HL-60 (cell line): ENCODE measurements around the gene TMEM19.

Source experiments
- POLR2AphosphoS5 ChIP-seq: IDR thresholded peaks from 2 replicates; pipeline ENCODE4 v1.6.1; 2012; ENCODE audit warnings: low read depth
- TF ChIP-seq, protein P1 (sequence below): IDR thresholded peaks from 2 replicates; pipeline ENCODE4 v1.6.1; 2012; ENCODE audit warnings: low read depth; ENCODE audit not compliant: insufficient replicate concordance

DNA sequence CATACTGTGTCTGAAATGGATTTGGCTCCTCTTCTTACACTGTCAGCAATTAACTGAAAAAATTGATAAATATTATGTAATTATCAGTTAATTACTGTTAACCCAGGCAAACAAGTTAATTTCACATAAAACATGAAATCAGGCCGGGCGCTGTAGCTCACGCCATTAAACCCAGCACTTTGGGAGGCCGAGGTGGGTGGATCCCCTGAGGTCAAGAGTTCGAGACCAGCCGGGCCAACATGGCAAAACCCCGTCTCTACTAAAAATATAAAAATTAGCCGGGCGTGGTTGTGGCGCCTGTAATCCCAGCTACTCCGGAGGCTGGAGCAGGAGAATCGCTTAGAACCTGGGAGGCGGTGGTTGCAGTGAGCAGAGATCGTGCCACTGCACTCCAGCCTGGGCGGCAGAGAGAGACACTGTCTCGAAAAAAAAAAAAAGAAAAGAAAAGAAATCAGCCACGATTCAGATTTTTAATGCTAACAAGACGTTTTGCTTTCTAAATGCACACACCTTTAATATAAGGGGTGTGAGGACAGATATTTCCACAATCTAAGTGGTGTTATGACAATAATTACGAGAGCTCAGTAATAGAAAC, 473 bp upstream of the TMEM19 start:
- TF ChIP-seq, protein P1, sequence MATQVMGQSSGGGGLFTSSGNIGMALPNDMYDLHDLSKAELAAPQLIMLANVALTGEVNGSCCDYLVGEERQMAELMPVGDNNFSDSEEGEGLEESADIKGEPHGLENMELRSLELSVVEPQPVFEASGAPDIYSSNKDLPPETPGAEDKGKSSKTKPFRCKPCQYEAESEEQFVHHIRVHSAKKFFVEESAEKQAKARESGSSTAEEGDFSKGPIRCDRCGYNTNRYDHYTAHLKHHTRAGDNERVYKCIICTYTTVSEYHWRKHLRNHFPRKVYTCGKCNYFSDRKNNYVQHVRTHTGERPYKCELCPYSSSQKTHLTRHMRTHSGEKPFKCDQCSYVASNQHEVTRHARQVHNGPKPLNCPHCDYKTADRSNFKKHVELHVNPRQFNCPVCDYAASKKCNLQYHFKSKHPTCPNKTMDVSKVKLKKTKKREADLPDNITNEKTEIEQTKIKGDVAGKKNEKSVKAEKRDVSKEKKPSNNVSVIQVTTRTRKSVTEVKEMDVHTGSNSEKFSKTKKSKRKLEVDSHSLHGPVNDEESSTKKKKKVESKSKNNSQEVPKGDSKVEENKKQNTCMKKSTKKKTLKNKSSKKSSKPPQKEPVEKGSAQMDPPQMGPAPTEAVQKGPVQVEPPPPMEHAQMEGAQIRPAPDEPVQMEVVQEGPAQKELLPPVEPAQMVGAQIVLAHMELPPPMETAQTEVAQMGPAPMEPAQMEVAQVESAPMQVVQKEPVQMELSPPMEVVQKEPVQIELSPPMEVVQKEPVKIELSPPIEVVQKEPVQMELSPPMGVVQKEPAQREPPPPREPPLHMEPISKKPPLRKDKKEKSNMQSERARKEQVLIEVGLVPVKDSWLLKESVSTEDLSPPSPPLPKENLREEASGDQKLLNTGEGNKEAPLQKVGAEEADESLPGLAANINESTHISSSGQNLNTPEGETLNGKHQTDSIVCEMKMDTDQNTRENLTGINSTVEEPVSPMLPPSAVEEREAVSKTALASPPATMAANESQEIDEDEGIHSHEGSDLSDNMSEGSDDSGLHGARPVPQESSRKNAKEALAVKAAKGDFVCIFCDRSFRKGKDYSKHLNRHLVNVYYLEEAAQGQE = no peak
- TF ChIP-seq POLR2AphosphoS5 = no peak
